Activated gamma-delta T cell treated with Interleukin-2 at 50 U/mL for 16 hours (primary cell): ENCODE measurements around the gene CHKB.

Experiments
- DNase-seq: peaks from one replicate; pipeline ENCODE4 v3.0.0-alpha.2; 2020

Gene CHKB

GRCh38 chr22:50595189-50595588, 12.5 kb upstream of the CHKB start:
- no peak for DNase-seq

GRCh38 chr22:50587407-50587806, 4.8 kb upstream of the CHKB start:
- no peak for DNase-seq

- DNase-seq: no peak
These were observed 3.8 kb upstream of the CHKB start for GRCh38 chr22:50586416-50586815.

GRCh38 chr22:50585781-50586180, 3.1 kb upstream of the CHKB start:
- no peak for DNase-seq

- no peak for DNase-seq
These were observed 2.6 kb upstream of the CHKB start for GRCh38 chr22:50585238-50585637.

- DNase-seq: no peak
These were observed 1.8 kb upstream of the CHKB start for GRCh38 chr22:50584106-50585096.

- DNase-seq: no peak
These were observed 729 bp upstream of the CHKB start for GRCh38 chr22:50583294-50583861.

- peak; percentile 19 for DNase-seq
These were observed 628 bp downstream of the CHKB start for GRCh38 chr22:50581950-50582492.

GRCh38 chr22:50581031-50581949, 1.4 kb downstream of the CHKB start:
- DNase-seq: no peak

GRCh38 chr22:50579752-50580151, 2.9 kb downstream of the CHKB start:
- DNase-seq: no peak

- DNase-seq: no peak
These were observed 3.8 kb downstream of the CHKB start for GRCh38 chr22:50578776-50579310.

- DNase-seq: no peak
These were observed 4.5 kb downstream of the CHKB start, which contains the start of gene CPT1B for GRCh38 chr22:50577987-50578775. Gene CPT1B (minus strand): TSS chr22:50578427. CDS start chr22:50577915, 512 bp downstream.

GRCh38 chr22:50577697-50577986, 5.0 kb downstream of the CHKB start:
- DNase-seq: no peak

GRCh38 chr22:50576806-50577696, 5.6 kb downstream of the CHKB start:
- no peak for DNase-seq

GRCh38 chr22:50576070-50576469, 6.6 kb downstream of the CHKB start:
- no peak for DNase-seq

- DNase-seq: no peak
These were observed 7.2 kb downstream of the CHKB start for GRCh38 chr22:50575426-50575941.

- DNase-seq: no peak
These were observed 8.3 kb downstream of the CHKB start for GRCh38 chr22:50574383-50574755.

GRCh38 chr22:50573491-50574382, 8.9 kb downstream of the CHKB start:
- no peak for DNase-seq

- DNase-seq: no peak
These were observed 9.7 kb downstream of the CHKB start for GRCh38 chr22:50572965-50573364.
